HCT116 (cell line): Measurements from ENCODE around the gene C1GALT1C1L. TPM values are rescaled to one million over a fixed set of nuclear protein-coding genes. Genes with fewer than 3 reads are reported as not detected.

Experiments
- ATAC-seq: fragments of 200-7000 bp; cut with Tn5 transposase; 2 replicates; pipeline ENCODE4 v1.9.1; 2020; ENCODE audit warnings: mild to moderate bottlenecking, moderate library complexity
- BruUV-seq: library from RNA; stranded (reverse); fragments of 400-500 nt; replicated peaks from 2 replicates; lab custom pipeline; 2021; lab: Mats Ljungman, UMichigan
- CTCF ChIA-PET: fragments of 300-600 bp; sonication (Branson Sonifier 250); formaldehyde crosslinking; loops from one replicate; lab custom pipeline; 2021; ENCODE audit warnings: antibody characterized with exemption; lab: Charles Lee
- POLR2A ChIA-PET: fragments of 300-600, 350-600 bp; sonication (Branson Sonifier 250); formaldehyde crosslinking; loops from one replicate; lab custom pipeline; 2021; ENCODE audit warnings: antibody characterized with exemption; lab: Charles Lee
- RAD21 ChIA-PET, 2 experiments: fragments of 300-600 bp; sonication (Branson Sonifier 250); formaldehyde crosslinking; loops; one replicate each; lab custom pipeline; 2023; ENCODE audit warnings: low total read pairs in 2 of 2; ENCODE audit not compliant: uncharacterized antibody in 2 of 2, unreplicated experiment in 2 of 2, low non-redundant PET in 1 of 2; lab: Charles Lee
- DNase-seq: peaks from one replicate; pipeline ENCODE4 v3.0.0-alpha.2; 2010; ENCODE audit warnings: low read depth, low spot score
- H2AFZ ChIP-seq: fragments of 200-600 bp; shearing (Covaris generic), sonication (generic); 2 replicates; pipeline ENCODE4 v1.6.1; 2017; ENCODE audit warnings: low read depth, mixed run types, mixed read lengths, antibody characterized with exemption, low read length; ENCODE audit not compliant: poor library complexity, severe bottlenecking
- H3K27ac ChIP-seq: 2 replicates; pipeline ENCODE4 v1.5.1; 2012; ENCODE audit warnings: low read depth, low read length
- H3K27me3 ChIP-seq: fragments of 200-600 bp; sonication (generic); 2 replicates; pipeline ENCODE4 v1.6.1; 2016; ENCODE audit warnings: mixed run types, low read length, mixed read lengths; ENCODE audit not compliant: insufficient read depth
- H3K36me3 ChIP-seq, 2 experiments: fragments of 200-500 bp in 1 of 2; fragments of 200-600 bp in 1 of 2; sonication (Bioruptor generic) in 1 of 2; sonication (generic) in 1 of 2; 2 replicates each; pipeline versions ENCODE4 v1.5.1 to v1.6.1; 2014 to 2016; ENCODE audit warnings: low read length in 2 of 2, inconsistent platforms in 1 of 2, mixed read lengths in 1 of 2, mixed run types in 1 of 2; ENCODE audit not compliant: insufficient read depth in 2 of 2, control insufficient read depth in 1 of 2
- H3K4me1 ChIP-seq, 2 experiments: fragments of 200-600 bp in 1 of 2; sonication (generic) in 1 of 2; 2 replicates each; pipeline versions ENCODE4 v1.5.1 to v1.6.1; 2012 to 2017; ENCODE audit warnings: low read length in 2 of 2, inconsistent platforms in 1 of 2, mild to moderate bottlenecking in 1 of 2, mixed read lengths in 1 of 2, mixed run types in 1 of 2, moderate library complexity in 1 of 2; ENCODE audit not compliant: insufficient read depth in 2 of 2, control insufficient read depth in 1 of 2
- H3K4me2 ChIP-seq: fragments of 200-600 bp; sonication (generic); 2 replicates; pipeline ENCODE4 v1.6.1; 2017; ENCODE audit warnings: mixed run types, low read length, mixed read lengths
- H3K4me3 ChIP-seq, 2 experiments: fragments of 200-600 bp in 1 of 2; sonication (generic) in 1 of 2; replicated peaks in 1 of 2; 2 replicates each; pipeline ENCODE4 v1.5.1; 2011 to 2016; ENCODE audit warnings: low read length in 2 of 2, control low read depth in 1 of 2, low read depth in 1 of 2, mild to moderate bottlenecking in 1 of 2, mixed read lengths in 1 of 2, mixed run types in 1 of 2
- H3K79me2 ChIP-seq: fragments of 200-600 bp; sonication (generic); 2 replicates; pipeline ENCODE4 v1.6.1; 2017; ENCODE audit warnings: mild to moderate bottlenecking, mixed run types, low read length, moderate library complexity, mixed read lengths; ENCODE audit not compliant: insufficient read depth
- H3K9ac ChIP-seq: fragments of 200-600 bp; sonication (generic); 2 replicates; pipeline ENCODE4 v1.6.1; 2016; ENCODE audit warnings: low read length, mixed read lengths
- H3K9me2 ChIP-seq: fragments of 200-600 bp; sonication (generic), shearing (Covaris generic); 2 replicates; pipeline ENCODE4 v1.6.1; 2017; ENCODE audit warnings: mixed run types, mild to moderate bottlenecking, moderate library complexity; ENCODE audit not compliant: insufficient read depth
- H3K9me3 ChIP-seq, 2 experiments: fragments of 200-500 bp in 1 of 2; fragments of 200-600 bp in 1 of 2; sonication (Bioruptor generic) in 1 of 2; sonication (generic) in 1 of 2; 2 replicates each; pipeline ENCODE4 v1.6.1; 2014 to 2017; ENCODE audit warnings: low read length in 2 of 2, mixed read lengths in 2 of 2, inconsistent platforms in 1 of 2, low read depth in 1 of 2, mild to moderate bottlenecking in 1 of 2, mixed run types in 1 of 2, moderate library complexity in 1 of 2; ENCODE audit not compliant: control insufficient read depth in 1 of 2, insufficient read depth in 1 of 2
- H4K20me1 ChIP-seq: fragments of 200-600 bp; sonication (generic), shearing (Covaris generic); 2 replicates; pipeline ENCODE4 v1.6.1; 2017; ENCODE audit warnings: mixed run types, mild to moderate bottlenecking, moderate library complexity; ENCODE audit not compliant: insufficient read depth
- CBX3 ChIP-seq: IDR thresholded peaks from 2 replicates; pipeline ENCODE4 v1.6.1; 2012; ENCODE audit warnings: low read depth
- CEBPB ChIP-seq: IDR thresholded peaks from 2 replicates; pipeline ENCODE4 v1.6.1; 2012; ENCODE audit warnings: low read depth
- EGR1 ChIP-seq: IDR thresholded peaks from 2 replicates; pipeline ENCODE4 v1.6.1; 2012; ENCODE audit warnings: low read depth
- ELF1 ChIP-seq: IDR thresholded peaks from 2 replicates; pipeline ENCODE4 v1.6.1; 2012; ENCODE audit warnings: low read depth, borderline replicate concordance
- EZH2 ChIP-seq: fragments of 200-600 bp; sonication (generic); IDR thresholded peaks from 2 replicates; pipeline ENCODE4 v1.6.1; 2017; ENCODE audit warnings: antibody characterized with exemption, mixed run types
- EZH2phosphoT487 ChIP-seq: fragments of 200-600 bp; IDR thresholded peaks from 2 replicates; pipeline ENCODE4 v1.6.1; 2018; ENCODE audit warnings: antibody characterized with exemption, borderline replicate concordance
- JUND ChIP-seq: IDR thresholded peaks from 2 replicates; pipeline ENCODE4 v1.6.1; 2012
- POLR2A ChIP-seq: IDR thresholded peaks from 2 replicates; pipeline ENCODE4 v1.7.0; 2011; ENCODE audit warnings: borderline replicate concordance; ENCODE audit not compliant: insufficient read depth, insufficient read length; ENCODE audit errors: extremely low read depth
- POLR2AphosphoS5 ChIP-seq: IDR thresholded peaks from 2 replicates; pipeline ENCODE4 v1.6.1; 2011; ENCODE audit warnings: mild to moderate bottlenecking, low read depth, low read length, moderate library complexity
- RAD21 ChIP-seq: IDR thresholded peaks from 2 replicates; pipeline ENCODE4 v1.6.1; 2012; ENCODE audit warnings: low read depth, mild to moderate bottlenecking
- SP1 ChIP-seq: IDR thresholded peaks from 2 replicates; pipeline ENCODE4 v1.6.1; 2012; ENCODE audit warnings: low read depth
- SRF ChIP-seq: IDR thresholded peaks from 2 replicates; pipeline ENCODE4 v1.6.1; 2012; ENCODE audit warnings: low read depth
- TCF7L2 ChIP-seq: IDR thresholded peaks from 2 replicates; pipeline ENCODE4 v1.7.0; 2011; ENCODE audit warnings: borderline replicate concordance, inconsistent platforms; ENCODE audit not compliant: insufficient read depth, insufficient read length; ENCODE audit errors: extremely low read depth
- ZFX ChIP-seq: fragments of 450-650 bp; IDR thresholded peaks from 2 replicates; pipeline ENCODE4 v1.6.1; 2017
- ZNF274 ChIP-seq: fragments of 200-500 bp; sonication (Bioruptor generic); IDR thresholded peaks from 2 replicates; pipeline ENCODE4 v1.6.1; 2014; ENCODE audit warnings: mild to moderate bottlenecking, low read depth, low read length, inconsistent platforms
- intact Hi-C: fragments of 100-400 bp; cut with micrococcal nuclease; formaldehyde crosslinking; loops from 2 replicates; pipeline ENCODE4 v1.10.0; 2022
- total RNA-seq: library from RNA; stranded (reverse); gene quantifications from one replicate; pipeline ENCODE4 v1.2.1, GENCODE V29; 2021; ENCODE audit not compliant: unreplicated experiment
- TF ChIP-seq, protein P1 (sequence below): IDR thresholded peaks from 2 replicates; pipeline ENCODE4 v1.6.1; 2012

The C1GALT1C1L gene
- total RNA-seq, 1 experiment from 2014 or later = 0.20 TPM

DNA sequence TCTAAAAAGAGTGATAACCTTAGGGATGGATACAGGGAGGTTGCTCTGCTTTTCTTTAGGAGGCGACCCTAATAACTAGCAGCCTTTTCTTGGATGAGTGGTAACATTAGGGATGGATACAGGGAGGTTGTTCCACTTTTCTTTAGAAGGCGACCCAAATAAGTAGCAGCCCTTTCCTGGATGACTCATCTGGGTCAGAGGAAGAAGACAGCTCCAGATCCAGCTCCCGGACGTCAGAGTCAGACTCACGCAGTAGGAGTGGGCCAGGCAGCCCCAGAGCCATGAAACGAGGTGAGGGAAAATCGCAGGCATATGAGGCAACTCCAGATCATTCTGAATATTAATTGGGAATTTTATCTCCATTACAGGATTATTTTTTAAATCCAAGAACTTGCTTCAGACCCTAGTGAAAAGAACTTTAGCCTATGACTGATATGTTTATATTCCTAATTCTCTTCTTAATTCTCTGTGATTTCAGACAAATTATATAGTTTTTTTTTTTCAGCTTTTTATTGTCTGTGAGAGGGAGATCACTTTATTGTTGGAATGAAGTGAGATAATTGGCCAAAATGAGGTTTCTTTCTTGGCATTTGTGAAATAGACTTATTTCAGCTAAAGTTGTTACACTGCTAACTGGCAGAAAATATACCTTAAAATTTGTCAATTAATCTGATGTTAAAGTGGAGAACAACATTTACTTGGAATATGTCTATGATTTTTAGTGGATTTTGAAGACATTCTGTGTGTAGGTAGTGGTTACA lies 31.2 kb upstream of the C1GALT1C1L start (continued):
- TF ChIP-seq ELF1 = no peak
- no peak for TF ChIP-seq ZNF274
- TF ChIP-seq TCF7L2 = no peak

DNA sequence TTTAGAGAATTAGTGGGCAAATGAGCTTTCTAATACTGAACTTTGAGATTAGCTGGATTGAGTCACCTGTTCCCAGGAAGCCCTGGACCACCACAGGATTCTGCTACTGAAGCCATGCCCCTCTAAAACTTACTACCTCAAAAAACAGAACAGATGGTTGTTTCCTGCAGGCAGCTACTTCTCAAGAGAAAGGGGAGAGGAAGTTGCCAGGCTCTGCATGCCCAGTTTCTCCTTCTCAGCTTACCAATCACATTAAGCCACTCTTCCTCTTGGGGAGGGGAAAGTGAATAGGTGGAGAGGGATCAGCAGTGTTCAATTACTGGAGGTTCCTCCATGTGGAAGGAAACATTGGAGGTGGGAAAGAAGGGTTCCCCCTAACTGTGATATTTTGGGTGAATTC lies 24.9 kb upstream of the C1GALT1C1L start:
- no peak overlapping the region for H3K4me2 ChIP-seq
- H2AFZ ChIP-seq = no peak overlapping the region
- H3K9me2 ChIP-seq = no peaks in the 10 kb centered on the region
- ChIA-PET RAD21 (no interaction called here), POLR2A (no interaction called here), CTCF (no interaction called here)
- H3K27me3 ChIP-seq = no peaks in the 10 kb centered on the region
- TF ChIP-seq EZH2phosphoT487 = no peak
- no peak for TF ChIP-seq JUND
- no peak for TF ChIP-seq EGR1
- TF ChIP-seq POLR2AphosphoS5 = no peak
- no peak for TF ChIP-seq CEBPB
- no peak for TF ChIP-seq CBX3
- TF ChIP-seq RAD21 = no peak
- no peak for TF ChIP-seq EZH2
- TF ChIP-seq, protein P1, sequence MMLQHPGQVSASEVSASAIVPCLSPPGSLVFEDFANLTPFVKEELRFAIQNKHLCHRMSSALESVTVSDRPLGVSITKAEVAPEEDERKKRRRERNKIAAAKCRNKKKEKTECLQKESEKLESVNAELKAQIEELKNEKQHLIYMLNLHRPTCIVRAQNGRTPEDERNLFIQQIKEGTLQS = no peak
- TF ChIP-seq POLR2A = no peak
- TF ChIP-seq SP1 = no peak
- no peak for TF ChIP-seq SRF
- no peak for TF ChIP-seq ELF1
- TF ChIP-seq ZNF274 = no peak
- no peak for TF ChIP-seq ZFX
- H3K9me3 ChIP-seq = no peaks in the 10 kb centered on the region
- ATAC-seq = no peak
- DNase-seq = no peak
- H3K4me3 ChIP-seq = no peak overlapping the region
- H3K36me3 ChIP-seq = no peaks in the 10 kb centered on the region
- no peak overlapping the region for H3K27ac ChIP-seq
- H3K9ac ChIP-seq = no peak overlapping the region
- intact Hi-C loops = no loop called here
- H3K4me1 ChIP-seq = no peaks in the 10 kb centered on the region
- BruUV-seq = no TSS peak
- no peaks in the 10 kb centered on the region for H3K79me2 ChIP-seq
- no peaks in the 10 kb centered on the region for H4K20me1 ChIP-seq
